ENCODE measurements around the gene WAC.
"Not testable (repeated sequence)": the region's sequence is repeated elsewhere in the genome, so short reads cannot be mapped to it uniquely, and the experiment has no call there.

WAC gene

DNA sequence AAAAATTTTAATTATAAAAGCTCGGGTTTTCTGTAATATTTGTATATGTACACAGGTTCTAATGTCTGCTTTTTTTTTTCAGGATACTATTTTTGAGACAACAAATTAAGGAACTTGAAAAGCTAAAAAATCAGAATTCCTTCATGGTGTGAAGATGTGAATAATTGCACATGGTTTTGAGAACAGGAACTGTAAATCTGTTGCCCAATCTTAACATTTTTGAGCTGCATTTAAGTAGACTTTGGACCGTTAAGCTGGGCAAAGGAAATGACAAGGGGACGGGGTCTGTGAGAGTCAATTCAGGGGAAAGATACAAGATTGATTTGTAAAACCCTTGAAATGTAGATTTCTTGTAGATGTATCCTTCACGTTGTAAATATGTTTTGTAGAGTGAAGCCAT is 86.5 kb downstream of the WAC start:
- DNase-seq: no peak

- DNase-seq: no peak
Observed at GRCh38 chr10:28620251-28620650, 87.3 kb downstream of the WAC start.

DNA sequence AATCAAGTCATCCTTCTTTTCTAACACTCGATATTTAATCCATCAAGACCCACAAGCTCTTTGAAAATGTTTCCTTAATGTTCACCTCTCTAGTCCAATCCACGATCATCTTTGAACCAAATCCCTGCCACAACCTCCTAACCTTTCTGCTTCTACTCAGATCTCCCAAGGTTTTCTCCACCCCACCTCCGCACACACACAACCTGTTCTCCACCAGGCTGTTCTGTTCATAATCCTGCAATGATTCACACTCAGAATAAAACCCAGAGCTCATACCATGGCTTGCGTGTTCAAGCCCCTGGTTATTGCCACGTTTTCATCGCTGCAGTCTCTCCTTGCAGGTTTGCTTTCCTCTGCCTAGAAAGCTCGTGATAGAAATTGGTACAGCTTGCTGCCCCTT is 90.6 kb downstream of the WAC start:
- DNase-seq: peak; percentile 10

GRCh38 chr10:28624351-28624750 is 91.4 kb downstream of the WAC start:
- peak; percentile 36 for DNase-seq

DNA sequence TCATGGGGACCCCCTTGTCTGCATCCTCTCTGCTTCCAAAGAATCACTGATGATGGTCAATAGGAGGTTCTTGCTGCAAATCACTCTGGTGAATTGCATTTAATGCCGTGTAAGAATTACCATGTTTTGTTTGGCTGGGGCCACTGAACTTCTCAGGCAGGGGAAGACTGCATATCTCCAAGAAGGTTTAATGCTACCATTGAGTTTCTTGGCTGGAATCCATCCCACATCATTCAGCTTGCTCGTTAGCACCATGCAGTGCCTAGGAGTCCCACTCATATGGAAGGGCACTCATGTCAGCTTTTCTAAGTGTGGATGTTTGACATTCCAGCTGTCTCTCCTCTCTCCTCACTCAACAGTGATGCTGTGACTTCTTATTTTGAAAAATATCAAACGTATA is 94.2 kb downstream of the WAC start:
- no peak for DNase-seq

DNA sequence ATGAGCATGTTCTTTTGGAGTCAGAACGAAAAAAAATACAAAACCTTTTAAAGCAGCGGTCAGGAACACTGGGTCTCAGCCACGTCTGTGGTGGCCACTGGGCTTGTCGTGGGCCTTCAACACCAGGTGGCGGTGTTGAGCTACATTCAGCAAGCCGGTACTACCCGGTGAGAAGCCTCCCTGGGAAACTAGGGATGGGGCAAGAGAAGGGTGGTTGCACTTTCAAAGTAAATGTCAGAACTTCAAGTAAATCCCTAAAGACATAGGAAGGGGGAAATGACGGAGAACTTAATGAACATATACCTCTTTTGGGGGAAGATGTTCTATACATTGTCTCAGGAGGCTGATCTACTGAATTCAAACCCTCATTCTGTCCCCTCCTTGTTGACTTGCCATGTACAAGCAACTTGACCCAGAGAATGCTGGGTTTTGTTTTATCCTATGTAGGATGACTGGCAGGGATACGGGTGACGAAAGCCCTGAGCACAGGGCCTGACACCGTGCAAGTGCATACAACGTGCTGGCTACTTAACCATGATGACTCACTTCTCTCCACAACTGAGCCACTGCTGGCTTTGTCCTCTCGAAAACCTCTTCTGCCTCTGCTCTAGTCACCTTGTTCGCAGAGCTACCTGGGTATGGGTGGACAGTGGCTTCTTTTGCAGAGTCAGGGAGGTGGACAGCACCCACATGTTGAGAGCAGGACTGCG is 95.4 kb downstream of the WAC start:
- peak; percentile 96 for DNase-seq

- peak; percentile 31 for DNase-seq
Observed at GRCh38 chr10:28631896-28632583, 99.1 kb downstream of the WAC start.

- DNase-seq: no peak
Observed at GRCh38 chr10:28632584-28632945, 99.6 kb downstream of the WAC start.

DNA sequence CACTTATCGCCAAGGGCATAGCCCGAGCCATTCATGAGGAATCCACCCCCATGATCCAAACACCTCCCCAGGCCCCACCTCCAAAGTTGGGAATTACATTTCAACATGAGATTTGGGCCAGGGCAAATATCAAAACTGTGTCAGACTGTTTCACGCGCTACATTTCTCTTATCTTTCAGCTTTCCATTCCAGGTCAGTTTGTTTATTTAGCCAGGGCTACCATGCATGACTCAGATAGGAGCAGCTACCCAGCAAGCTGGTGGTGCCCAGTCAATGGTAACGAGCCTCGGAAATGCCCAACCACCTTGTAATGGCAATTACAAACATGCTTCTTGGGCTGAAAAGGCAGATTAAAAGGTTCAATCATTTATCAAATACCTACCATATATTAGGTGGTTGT is 100.8 kb downstream of the WAC start:
- DNase-seq: peak; percentile 34

DNA sequence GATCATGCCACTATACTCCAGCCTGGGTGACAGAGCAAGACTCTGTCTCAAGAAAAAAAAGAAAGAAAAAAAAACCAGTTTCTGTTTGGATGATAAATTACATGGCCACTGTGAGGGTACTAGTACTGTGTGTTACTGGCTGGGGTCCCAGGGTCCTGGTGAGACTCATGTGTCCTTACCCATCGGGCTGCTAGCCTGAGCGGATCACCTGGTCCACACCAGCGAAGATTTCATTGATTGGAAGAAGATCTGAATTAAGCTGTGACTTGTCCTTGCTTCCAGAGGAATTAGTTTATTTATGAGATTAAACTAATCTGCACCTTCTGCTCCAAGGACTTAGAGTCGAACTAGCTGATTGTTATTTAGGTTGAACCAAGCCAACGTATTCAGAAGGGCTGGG is 104.4 kb downstream of the WAC start:
- DNase-seq: no peak

GRCh38 chr10:28638392-28638791 is 105.5 kb downstream of the WAC start:
- no peak for DNase-seq

DNA sequence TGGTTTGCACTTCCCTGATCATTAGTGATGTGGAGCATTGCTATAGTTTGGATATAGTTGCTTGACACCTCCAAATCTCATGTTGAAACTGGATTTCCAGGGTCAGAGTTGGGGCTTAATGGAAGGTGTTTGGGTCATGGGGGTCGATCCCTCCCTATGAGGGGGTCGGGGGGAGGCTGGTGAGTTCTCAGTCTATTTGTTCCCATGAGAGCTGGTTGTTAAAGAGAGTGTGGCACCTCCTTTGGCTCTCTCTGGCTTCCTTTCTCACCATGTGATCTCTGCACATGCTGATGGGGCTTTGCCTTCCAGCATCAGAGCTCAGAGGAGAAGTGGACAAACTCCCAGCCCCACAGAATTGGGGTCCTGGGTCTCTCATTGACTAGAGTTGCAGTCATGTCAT is 107.6 kb downstream of the WAC start:
- no peak for DNase-seq

DNA sequence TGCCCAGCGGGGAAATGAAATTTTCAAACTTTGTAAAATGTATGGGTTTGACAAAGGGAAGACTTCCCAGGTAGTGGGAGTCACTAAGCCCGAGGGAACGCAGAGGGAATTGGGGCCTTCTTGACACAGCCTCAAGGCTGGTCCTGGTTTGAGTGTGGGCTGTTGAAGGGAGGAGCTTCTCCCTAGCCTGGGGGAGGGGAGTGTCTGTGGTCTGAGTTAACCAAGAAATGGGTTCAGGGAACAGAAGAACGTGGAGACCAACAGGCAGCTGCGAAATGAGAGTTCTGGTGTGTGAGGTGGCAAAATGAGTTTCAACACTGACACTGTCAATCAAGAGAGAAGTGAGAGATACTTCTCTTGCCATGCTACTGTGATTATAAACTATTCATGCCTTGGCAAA is 111.7 kb downstream of the WAC start:
- no peak for DNase-seq

GRCh38 chr10:28652106-28652505 is 119.2 kb downstream of the WAC start:
- no peak for DNase-seq

- DNase-seq: no peak
Observed at GRCh38 chr10:28652703-28653102, 119.8 kb downstream of the WAC start.

DNA sequence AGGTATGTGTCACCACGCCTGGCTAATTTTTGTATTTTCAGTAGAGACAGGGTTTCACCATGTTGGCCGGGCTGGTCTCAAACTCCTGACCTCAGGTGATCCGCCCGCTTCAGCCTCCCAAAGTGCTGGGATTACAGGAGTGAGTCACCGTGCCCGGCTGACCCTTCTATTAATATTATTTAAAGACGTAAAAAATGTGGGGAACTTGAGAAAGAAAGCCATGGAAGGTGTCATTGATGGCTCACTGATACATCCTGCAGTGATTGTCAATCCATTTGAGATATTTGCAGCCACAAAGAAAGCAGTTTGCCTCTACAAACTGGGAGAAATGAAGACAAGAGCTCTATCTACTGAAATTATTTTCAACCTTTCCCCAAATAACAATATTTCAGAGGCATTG is 125.9 kb downstream of the WAC start:
- DNase-seq: not testable (repeated sequence)

GRCh38 chr10:28661035-28661434 is 128.1 kb downstream of the WAC start:
- no peak for DNase-seq

DNA sequence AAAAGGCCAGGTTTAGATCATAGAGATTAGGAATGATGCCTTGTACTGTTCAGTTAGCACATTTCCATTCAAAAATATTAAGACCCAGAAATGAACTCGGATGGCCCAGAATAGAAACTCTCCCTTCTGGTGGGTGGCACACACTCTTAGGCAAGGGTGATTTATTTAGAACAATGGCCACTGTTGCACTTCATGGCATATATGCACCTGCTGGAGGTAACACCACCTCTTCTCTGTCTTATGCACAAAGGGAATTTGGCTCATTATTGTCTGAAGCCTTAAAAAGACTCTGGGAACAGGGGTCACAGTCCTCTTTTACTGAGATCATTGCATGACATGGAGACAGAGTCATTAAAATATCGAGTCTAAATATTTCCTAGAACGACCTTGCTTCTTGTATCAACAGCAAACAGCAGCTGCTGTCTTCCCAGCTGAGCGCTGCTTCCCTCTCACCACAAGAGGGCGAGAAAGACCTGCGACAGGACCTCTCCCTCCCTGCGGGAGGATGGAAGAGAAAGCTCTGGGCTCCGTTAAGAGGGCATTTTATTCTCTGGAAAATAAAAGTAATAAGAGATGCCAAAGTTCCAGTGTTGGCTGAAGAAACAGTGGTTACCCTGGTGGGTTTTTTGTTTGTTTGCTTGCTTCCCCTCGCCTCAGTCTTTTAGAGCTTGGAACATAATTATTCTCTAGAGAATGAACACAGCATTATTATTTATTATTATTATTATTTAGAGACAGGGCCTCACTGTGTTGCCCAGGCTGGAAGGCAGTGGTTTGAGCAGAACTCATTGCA is 130.9 kb downstream of the WAC start:
- peak; percentile 93 for DNase-seq

DNA sequence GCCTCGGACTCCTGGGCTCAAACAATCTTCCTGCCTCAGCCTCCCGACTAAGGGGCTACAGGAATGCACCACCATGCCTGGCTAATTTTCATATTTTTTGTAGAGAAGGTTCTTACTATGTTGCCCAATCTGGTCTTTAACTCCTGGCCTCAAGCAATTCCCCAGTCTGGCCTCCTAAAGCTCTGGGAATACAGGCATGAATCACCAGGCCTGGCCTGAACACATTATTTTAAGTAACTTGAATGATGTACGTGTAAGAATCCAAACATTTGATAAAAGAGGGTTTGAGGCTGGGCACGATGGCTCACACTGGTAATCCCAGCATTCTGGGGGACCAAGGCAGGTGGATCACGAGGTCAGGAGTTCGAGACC is 131.4 kb downstream of the WAC start:
- no peak for DNase-seq

GRCh38 chr10:28666751-28667467 is 134.0 kb downstream of the WAC start:
- no peak for DNase-seq

DNA sequence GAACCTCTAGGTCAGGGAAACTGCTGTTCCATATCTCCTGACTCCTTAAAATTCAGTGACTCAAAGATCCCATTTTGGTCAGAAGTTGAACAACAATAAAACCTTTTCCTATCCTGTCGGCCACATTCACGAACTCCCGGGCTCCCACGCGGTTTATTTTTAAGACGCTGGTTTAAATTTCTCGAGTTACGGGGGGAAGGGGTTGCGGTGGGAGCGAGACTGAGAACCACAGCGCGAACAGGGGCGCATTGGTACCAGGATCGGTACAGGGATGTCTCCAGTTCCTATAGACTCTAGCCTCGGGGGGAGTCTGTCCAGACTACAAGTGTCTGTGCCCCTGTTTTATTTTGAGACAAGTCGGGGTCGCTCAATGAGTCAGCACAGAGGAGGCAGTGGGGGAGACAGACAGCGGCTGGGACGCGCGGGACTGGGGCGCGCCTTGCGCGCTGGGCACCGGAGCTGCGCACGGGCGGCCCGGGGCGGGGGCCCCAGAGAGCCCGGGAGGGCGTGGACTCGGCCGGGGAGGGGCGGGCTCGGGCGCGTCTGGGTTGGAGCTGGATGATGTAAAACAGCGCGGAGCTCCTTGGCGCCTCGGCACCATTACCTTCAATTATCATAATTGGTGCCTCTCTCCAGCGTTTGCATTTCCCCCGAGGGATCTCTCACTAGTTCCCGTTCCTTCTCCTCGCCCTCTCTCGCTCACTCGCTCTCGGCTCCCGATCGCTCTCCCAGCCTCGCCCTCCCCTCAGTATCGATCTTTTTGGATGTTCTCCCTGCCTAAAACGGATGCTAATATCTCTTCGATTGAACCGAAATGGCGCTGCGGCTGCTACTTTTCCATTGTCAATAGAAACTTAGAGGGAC is 135.7 kb downstream of the WAC start:
- DNase-seq: peak; percentile 64
